HepG2 (cell line): ENCODE data around the gene ZNF844. TPM values are rescaled to one million over a fixed set of nuclear protein-coding genes. Genes with fewer than 3 reads are reported as not detected.

Experiments used
- FOXK1 ChIP-seq: sonication (generic); formaldehyde crosslinking; IDR thresholded peaks from 2 replicates; pipeline ENCODE4 v1.4.0; 2020; ENCODE audit warnings: low read depth, missing genetic modification reagents, borderline replicate concordance
- GTF2F1 ChIP-seq: fragments of 150-350 bp; IDR thresholded peaks from 2 replicates; pipeline ENCODE4 v1.6.1; 2014; ENCODE audit warnings: low read length
- JDP2 ChIP-seq: sonication (generic); formaldehyde crosslinking; IDR thresholded peaks from 2 replicates; pipeline ENCODE4 v1.8.1; 2022; ENCODE audit warnings: missing genetic modification reagents, borderline replicate concordance
- KLF16 ChIP-seq, 2 experiments: sonication (generic) in 1 of 2; formaldehyde crosslinking in 1 of 2; IDR thresholded peaks; 2 replicates each; pipeline versions ENCODE4 v1.6.1 to v1.8.0; 2016 to 2023; ENCODE audit warnings: missing genetic modification reagents in 2 of 2, missing compliant biosample characterization in 1 of 2
- PBX2 ChIP-seq: IDR thresholded peaks from 2 replicates; pipeline ENCODE4 v1.6.1; 2016; ENCODE audit warnings: control low read depth
- SIX4 ChIP-seq: sonication (generic); formaldehyde crosslinking; IDR thresholded peaks from 2 replicates; pipeline ENCODE4 v1.4.0; 2020; ENCODE audit warnings: missing genetic modification reagents
- SNAPC2 ChIP-seq: sonication (generic); formaldehyde crosslinking; IDR thresholded peaks from 2 replicates; pipeline ENCODE4 v1.8.1; 2022; ENCODE audit warnings: mild to moderate bottlenecking, missing genetic modification reagents
- SRSF1 ChIP-seq: fragments of 200-400 bp; formaldehyde crosslinking; optimal IDR thresholded peaks from 2 replicates; pipeline ENCODE3; 2017; ENCODE audit warnings: mild to moderate bottlenecking, low read depth, low read length, moderate library complexity
- TCF12 ChIP-seq, 2 experiments: fragments of 450-650 bp in 1 of 2; sonication (generic) in 1 of 2; formaldehyde crosslinking in 1 of 2; IDR thresholded peaks; 2 replicates each; pipeline versions ENCODE4 v1.6.1 to v1.8.0; 2017 to 2022; ENCODE audit warnings: antibody characterized with exemption in 1 of 2, mild to moderate bottlenecking in 1 of 2, missing genetic modification reagents in 1 of 2, moderate library complexity in 1 of 2
- TOE1 ChIP-seq: sonication (generic); formaldehyde crosslinking; IDR thresholded peaks from 2 replicates; pipeline ENCODE4 v1.4.0; 2020; ENCODE audit warnings: mild to moderate bottlenecking, missing genetic modification reagents
- ZBTB14 ChIP-seq: sonication (generic); formaldehyde crosslinking; IDR thresholded peaks from 2 replicates; pipeline ENCODE4 v1.4.0; 2020; ENCODE audit warnings: missing genetic modification reagents
- ZBTB8A ChIP-seq: sonication (generic); formaldehyde crosslinking; IDR thresholded peaks from 2 replicates; pipeline ENCODE4 v1.4.0; 2020; ENCODE audit warnings: mild to moderate bottlenecking, low read depth, missing genetic modification reagents, borderline replicate concordance
- ZNF546 ChIP-seq: sonication (generic); formaldehyde crosslinking; conservative IDR thresholded peaks from 2 replicates; pipeline ENCODE4 v1.8.1; 2023; ENCODE audit warnings: mild to moderate bottlenecking, missing genetic modification reagents
- ZNF556 ChIP-seq: sonication (generic); formaldehyde crosslinking; IDR thresholded peaks from 2 replicates; pipeline ENCODE4 v1.4.0; 2020; ENCODE audit warnings: mild to moderate bottlenecking, missing genetic modification reagents, borderline replicate concordance
- polyA plus RNA-seq, 8 experiments: library from polyadenylated mRNA; depleted of rRNA in 3 of 8; stranded (reverse) in 7 of 8; unstranded in 1 of 8; fragments of >200 nt; fragmentation: Illumina TruSeq in 4 of 8; extraction: Trizol in 4 of 8; gene quantifications; 2 replicates each; pipeline versions ENCODE4 v1.2.1 to v1.2.3, GENCODE V29; 2011 to 2016; ENCODE audit warnings: low read depth in 4 of 8, missing spikeins in 1 of 8, mixed read lengths in 1 of 8; ENCODE audit not compliant: insufficient read depth in 1 of 8
- total RNA-seq, 5 experiments: library from RNA; depleted of rRNA; stranded (reverse); fragments of >200 nt; fragmentation: Illumina TruSeq; extraction: Trizol; gene quantifications; 2 replicates each; pipeline ENCODE4 v1.2.3, GENCODE V29; 2016; ENCODE audit warnings: low read depth in 1 of 5
- TF ChIP-seq, protein P1 (sequence below): sonication (generic); formaldehyde crosslinking; IDR thresholded peaks from 2 replicates; pipeline ENCODE4 v1.5.0; 2020; ENCODE audit warnings: missing genetic modification reagents, mild to moderate bottlenecking, borderline replicate concordance
- TF ChIP-seq, protein P2 (sequence below): sonication (generic); formaldehyde crosslinking; IDR thresholded peaks from 2 replicates; pipeline ENCODE4 v1.4.0; 2020; ENCODE audit warnings: missing genetic modification reagents, mild to moderate bottlenecking, borderline replicate concordance
- TF ChIP-seq, protein P3 (sequence below): sonication (generic); formaldehyde crosslinking; IDR thresholded peaks from 2 replicates; pipeline ENCODE4 v1.5.1; 2020; ENCODE audit warnings: mild to moderate bottlenecking, missing genetic modification reagents, moderate library complexity

ZNF844 gene
- total and polyA plus RNA-seq, 2 of the 13 experiments (the other 11 are each of a cell fraction or from before 2014, with no cell fraction given): 1.0 to 3.2 TPM

DNA sequence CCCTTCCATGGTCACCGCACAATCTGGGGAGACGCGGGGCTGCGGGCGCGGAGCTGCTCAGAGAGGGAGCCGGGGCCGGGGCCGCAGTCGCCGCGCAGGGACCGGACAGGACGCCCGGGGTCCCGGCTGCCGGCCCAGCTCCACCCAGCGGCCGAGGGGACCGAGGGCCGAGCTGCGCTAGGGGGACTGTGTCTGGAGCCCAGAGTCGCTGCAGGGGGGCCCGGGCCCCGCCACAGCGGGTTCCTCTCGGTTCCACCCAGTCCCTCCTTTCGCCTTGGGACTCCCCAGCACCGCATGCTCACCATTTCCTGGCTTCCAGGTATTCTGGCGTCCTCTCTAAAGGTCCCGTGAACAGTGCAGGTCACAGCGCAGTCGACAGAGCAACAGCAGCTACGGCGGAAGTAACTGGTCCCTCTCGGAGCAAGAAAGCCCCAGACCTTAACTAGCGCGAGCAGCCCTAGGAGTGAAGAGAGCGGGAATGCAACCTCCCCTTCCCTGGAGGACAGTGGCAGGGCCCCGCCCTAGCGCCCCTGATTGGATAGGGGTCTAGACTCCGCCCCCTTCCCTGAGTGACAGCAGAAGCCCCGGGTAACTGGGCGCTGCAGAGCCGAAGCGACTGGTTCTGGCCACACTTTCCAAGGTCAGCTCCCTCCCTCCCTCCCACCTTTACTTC lies 11.9 kb upstream of the ZNF844 start, which contains the start of gene ZNF878 (continued):
- TF ChIP-seq ZBTB14 (0 out of 2 replicates have a peak, but pooled peaks have one; percentile 12), SRSF1 (peak; percentile 60), FOXK1 (no peak), SNAPC2 (CRISPR knock-in tag) (0 out of 2 replicates have a peak, but pooled peaks have one; percentile 46), KLF16 (CRISPR knock-in tag; IDR thresholded peaks at IDR 0.05) (peak in 1 of 2 experiments; percentile 92; a peak in 2 of 4 replicates), ZNF546 (peak; percentile 77; the same call in 1 of the 2 replicates), SIX4 (CRISPR knock-in tag) (0 out of 2 replicates have a peak, but pooled peaks have one; percentile 21), ZNF556 (CRISPR knock-in tag) (0 out of 2 replicates have a peak, but pooled peaks have one; percentile 45), ZBTB8A (CRISPR knock-in tag) (no peak), GTF2F1 (peak; percentile 85), PBX2 (CRISPR knock-in tag) (peak; percentile 87), TOE1 (CRISPR knock-in tag) (0 out of 2 replicates have a peak, but pooled peaks have one; percentile 67), JDP2 (CRISPR knock-in tag) (no peak), TCF12 (IDR thresholded peaks at IDR 0.05) (no peak), TCF12 (CRISPR knock-in tag; IDR thresholded peaks at IDR 0.05) (0 out of 2 replicates have a peak, but pooled peaks have one; percentile 38)
- TF ChIP-seq, protein P1, sequence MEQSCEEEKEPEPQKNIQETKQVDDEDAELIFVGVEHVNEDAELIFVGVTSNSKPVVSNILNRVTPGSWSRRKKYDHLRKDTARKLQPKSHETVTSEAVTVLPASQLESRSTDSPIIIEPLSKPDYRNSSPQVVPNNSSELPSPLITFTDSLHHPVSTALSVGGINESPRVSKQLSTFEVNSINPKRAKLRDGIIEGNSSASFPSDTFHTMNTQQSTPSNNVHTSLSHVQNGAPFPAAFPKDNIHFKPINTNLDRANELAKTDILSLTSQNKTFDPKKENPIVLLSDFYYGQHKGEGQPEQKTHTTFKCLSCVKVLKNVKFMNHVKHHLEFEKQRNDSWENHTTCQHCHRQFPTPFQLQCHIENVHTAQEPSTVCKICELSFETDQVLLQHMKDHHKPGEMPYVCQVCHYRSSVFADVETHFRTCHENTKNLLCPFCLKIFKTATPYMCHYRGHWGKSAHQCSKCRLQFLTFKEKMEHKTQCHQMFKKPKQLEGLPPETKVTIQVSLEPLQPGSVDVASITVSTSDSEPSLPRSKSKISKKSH: peak; percentile 90
- TF ChIP-seq, protein P2, sequence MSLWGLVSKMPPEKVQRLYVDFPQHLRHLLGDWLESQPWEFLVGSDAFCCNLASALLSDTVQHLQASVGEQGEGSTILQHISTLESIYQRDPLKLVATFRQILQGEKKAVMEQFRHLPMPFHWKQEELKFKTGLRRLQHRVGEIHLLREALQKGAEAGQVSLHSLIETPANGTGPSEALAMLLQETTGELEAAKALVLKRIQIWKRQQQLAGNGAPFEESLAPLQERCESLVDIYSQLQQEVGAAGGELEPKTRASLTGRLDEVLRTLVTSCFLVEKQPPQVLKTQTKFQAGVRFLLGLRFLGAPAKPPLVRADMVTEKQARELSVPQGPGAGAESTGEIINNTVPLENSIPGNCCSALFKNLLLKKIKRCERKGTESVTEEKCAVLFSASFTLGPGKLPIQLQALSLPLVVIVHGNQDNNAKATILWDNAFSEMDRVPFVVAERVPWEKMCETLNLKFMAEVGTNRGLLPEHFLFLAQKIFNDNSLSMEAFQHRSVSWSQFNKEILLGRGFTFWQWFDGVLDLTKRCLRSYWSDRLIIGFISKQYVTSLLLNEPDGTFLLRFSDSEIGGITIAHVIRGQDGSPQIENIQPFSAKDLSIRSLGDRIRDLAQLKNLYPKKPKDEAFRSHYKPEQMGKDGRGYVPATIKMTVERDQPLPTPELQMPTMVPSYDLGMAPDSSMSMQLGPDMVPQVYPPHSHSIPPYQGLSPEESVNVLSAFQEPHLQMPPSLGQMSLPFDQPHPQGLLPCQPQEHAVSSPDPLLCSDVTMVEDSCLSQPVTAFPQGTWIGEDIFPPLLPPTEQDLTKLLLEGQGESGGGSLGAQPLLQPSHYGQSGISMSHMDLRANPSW (CRISPR knock-in tag): peak; percentile 31; the same call in 1 of the 2 replicates
- TF ChIP-seq, protein P3, sequence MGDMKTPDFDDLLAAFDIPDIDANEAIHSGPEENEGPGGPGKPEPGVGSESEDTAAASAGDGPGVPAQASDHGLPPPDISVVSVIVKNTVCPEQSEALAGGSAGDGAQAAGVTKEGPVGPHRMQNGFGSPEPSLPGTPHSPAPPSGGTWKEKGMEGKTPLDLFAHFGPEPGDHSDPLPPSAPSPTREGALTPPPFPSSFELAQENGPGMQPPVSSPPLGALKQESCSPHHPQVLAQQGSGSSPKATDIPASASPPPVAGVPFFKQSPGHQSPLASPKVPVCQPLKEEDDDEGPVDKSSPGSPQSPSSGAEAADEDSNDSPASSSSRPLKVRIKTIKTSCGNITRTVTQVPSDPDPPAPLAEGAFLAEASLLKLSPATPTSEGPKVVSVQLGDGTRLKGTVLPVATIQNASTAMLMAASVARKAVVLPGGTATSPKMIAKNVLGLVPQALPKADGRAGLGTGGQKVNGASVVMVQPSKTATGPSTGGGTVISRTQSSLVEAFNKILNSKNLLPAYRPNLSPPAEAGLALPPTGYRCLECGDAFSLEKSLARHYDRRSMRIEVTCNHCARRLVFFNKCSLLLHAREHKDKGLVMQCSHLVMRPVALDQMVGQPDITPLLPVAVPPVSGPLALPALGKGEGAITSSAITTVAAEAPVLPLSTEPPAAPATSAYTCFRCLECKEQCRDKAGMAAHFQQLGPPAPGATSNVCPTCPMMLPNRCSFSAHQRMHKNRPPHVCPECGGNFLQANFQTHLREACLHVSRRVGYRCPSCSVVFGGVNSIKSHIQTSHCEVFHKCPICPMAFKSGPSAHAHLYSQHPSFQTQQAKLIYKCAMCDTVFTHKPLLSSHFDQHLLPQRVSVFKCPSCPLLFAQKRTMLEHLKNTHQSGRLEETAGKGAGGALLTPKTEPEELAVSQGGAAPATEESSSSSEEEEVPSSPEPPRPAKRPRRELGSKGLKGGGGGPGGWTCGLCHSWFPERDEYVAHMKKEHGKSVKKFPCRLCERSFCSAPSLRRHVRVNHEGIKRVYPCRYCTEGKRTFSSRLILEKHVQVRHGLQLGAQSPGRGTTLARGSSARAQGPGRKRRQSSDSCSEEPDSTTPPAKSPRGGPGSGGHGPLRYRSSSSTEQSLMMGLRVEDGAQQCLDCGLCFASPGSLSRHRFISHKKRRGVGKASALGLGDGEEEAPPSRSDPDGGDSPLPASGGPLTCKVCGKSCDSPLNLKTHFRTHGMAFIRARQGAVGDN: peak; percentile 90
